IPS-18c (cell line): Measurements from ENCODE around the gene KCNQ1.

Experiments
- H3K4me3 ChIP-seq: 2 replicates; pipeline ENCODE4 v1.7.0; 2013; ENCODE audit warnings: low read depth, mild to moderate bottlenecking, low read length, moderate library complexity; ENCODE audit not compliant: insufficient read depth
- H3K9me3 ChIP-seq: one replicate; pipeline ENCODE4 v1.6.1; 2013; ENCODE audit warnings: mild to moderate bottlenecking, low read length, moderate library complexity; ENCODE audit not compliant: control insufficient read depth, insufficient read depth

KCNQ1 gene

DNA sequence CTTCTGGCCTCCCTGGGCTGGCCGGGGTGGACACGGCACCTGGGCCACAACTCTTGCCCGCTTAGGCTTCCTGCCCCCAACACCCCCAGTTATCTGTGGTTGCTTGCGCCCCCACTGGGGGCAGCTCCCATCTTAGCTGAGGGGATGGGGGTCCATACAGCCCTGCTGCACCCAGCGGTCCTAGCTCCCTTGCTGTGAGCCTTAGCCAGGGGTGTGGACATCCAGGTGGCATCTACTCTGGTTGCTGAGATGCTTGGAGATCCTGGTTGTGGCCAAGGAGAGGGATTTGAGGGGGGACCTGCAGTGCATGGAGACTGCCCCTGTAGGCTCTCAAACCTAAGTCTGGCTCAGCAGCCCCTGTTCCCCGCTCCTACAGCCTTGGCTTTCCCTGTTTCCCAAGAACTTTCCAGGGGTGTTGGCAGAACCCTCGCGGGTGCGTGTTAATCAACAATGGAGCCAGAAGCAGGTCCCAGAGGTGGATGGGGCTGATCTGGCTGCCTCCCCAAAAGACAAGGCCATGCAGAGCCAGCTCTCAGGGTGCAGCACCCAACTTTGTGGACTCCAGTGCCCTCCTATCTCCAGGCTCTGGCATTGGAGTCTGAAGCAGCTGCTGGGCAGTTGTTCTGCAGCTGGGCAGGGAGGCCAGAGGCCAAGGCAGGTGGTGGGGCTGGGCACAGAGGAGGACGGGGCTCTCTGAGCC lies 3.3 kb downstream of the KCNQ1 start:
- H3K4me3 ChIP-seq = no peak overlapping the region
- H3K9me3 ChIP-seq = peaks cover 2% of the 10 kb centered on the region

DNA sequence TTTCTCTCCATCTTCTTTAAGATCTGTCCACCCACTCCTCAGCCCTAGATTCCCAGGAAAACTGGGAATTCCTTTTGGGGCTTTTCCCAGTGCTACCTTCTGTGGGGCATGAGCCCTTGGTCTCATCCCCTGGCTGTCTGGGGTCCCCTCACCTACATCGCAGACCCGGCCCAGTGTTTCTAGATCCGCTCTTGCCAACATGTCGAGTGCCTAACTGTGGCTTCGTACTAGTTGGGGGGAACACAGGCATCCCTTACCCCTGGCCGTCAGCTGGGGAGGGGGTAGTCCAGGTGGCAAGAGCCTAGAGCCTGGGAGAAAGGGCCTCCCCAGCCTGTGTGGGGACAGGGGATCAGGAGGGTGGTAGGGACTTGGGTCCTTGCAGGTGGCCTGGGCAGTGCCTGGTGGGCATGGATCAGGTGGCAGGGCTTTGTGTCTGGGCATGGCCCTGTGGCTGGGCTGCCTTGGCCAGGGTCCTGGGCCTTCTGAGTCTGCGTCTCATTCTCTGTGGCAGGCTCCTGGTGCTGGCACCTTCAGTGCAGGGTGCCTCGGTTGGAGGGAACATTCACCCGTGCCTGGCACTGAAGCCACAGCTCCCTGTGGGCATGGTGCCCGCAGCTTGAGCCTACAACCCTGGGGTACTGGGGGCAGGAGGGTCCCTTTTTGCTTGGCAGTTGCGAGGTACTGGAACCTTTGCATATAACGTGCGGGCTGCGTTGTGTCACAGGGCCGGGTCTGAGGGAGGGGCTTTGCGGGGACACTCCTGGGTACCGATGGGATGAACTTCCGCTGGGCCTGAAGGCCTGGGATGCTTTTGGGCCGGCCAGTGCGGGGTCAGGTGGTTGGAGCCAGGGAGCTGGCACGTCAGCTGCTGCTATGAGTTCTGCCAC lies 4.1 kb downstream of the KCNQ1 start:
- Histone ChIP-seq H3K9me3 (peaks cover 2% of the 10 kb centered on the region), H3K4me3 (no peak overlapping the region)

DNA sequence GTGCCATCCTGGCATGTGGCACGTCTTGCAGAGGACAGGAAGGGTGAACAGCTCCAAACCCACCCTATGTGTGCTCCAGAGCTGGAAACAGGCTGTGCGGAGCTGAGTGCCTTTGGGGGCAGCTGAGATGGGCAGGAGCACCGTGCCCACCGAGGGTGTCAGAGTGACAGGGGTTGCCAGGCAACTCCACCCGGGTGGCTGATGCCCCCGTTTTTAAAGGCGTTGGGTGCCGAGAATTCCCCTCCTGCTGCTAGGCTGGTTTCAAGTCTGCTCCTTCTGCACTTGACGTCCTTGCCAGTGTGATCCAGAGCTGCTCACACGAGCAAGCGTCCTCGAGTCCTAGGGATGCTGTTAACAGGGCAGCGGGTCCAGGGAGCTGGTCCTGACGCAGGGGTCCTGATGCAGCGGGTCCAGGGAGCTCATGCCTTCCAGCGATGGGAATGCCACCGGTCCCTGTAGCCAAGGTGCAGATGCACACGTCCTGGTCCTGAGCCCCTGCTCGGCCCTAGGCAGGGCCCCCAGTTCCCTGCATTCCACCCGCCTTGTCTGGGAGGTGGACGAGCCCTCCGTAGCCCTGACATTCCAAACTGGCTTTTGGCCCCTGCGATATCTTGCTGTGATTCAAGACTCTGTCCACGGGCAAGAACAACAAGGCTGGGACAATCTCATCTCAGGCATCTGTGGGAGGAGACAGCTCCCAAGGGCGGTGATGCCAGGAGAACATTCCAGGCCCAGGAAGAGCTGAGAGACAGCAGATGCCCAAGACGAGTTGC lies 4.9 kb downstream of the KCNQ1 start:
- Histone ChIP-seq H3K9me3 (peaks cover 2% of the 10 kb centered on the region), H3K4me3 (no peak overlapping the region)

DNA sequence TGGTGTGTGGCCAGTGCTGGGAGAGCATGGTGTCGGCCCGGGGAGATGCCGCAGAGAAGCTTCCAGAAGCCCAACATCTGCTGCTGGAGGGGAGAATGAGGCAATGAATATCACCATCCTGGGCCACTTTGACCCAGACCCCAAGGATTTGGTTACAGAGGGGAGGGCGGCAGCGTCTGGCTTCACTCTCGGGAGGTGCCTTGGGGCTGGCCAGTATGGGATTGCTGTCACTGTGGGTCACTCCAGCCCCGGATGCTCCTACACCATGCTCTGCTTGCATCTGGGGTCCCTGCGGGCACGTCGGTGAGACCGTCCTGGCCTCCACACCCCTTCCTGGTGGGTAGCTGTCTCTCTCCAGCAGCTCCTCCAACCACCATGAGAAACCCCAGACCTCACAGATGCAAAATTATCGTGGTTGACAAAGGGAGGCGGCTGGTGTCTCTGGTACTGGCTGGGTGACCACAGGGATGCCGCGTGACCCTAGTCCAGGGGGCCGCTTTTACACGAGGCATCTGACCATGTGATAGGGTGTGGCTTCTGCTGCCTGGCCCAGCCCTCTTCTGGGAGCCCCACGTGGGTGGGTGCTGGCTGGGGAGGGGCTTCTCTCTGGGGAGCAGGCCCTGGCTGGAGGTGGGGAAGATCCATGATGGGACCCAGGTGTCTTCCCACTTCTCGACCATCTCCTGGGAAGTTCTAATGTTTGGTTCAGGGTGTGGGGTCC lies 5.7 kb downstream of the KCNQ1 start:
- no peak overlapping the region for H3K4me3 ChIP-seq
- peaks cover 2% of the 10 kb centered on the region for H3K9me3 ChIP-seq

DNA sequence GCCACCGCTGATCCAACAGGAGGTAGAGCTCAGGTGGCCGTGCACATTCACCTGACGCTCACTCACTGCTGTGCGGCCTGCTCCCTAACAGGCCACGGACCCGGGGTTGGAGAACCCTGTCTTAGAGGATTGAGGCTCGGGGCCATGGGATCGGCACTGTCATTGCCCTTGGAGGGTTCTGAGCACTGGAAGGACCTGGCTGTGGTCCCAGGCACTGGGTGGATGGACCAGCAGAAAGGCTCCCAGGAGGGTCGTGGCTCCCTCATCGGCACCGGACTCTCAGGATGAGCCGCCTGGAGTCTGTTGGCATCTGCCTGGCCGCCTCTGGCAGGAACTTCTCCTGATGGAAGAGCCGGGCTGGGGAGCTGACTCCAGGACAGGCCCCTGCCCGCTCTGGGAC lies 6.5 kb downstream of the KCNQ1 start:
- no peak overlapping the region for H3K4me3 ChIP-seq
- H3K9me3 ChIP-seq = peaks cover 2% of the 10 kb centered on the region

DNA sequence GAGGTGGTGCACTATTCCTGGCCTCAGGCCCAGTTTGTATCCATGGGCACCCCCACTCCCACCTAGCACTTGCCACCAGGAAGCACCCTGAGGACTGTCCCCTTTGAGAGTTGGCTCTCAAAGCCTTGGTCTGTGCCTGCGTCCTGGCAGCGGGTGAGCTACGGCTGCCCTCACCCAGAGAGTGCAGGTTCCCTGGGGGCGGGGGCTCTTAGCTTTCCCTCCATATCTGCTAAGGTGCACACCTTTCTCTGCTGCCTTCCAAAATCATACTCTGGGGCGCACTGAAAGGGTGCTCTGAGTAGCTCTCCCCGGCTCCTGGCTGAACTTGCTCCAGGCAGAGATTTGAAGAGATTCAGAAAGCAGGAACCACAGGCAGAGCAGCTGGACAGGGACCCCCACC lies 7.1 kb downstream of the KCNQ1 start:
- no peak overlapping the region for H3K4me3 ChIP-seq
- H3K9me3 ChIP-seq = peaks cover 2% of the 10 kb centered on the region

DNA sequence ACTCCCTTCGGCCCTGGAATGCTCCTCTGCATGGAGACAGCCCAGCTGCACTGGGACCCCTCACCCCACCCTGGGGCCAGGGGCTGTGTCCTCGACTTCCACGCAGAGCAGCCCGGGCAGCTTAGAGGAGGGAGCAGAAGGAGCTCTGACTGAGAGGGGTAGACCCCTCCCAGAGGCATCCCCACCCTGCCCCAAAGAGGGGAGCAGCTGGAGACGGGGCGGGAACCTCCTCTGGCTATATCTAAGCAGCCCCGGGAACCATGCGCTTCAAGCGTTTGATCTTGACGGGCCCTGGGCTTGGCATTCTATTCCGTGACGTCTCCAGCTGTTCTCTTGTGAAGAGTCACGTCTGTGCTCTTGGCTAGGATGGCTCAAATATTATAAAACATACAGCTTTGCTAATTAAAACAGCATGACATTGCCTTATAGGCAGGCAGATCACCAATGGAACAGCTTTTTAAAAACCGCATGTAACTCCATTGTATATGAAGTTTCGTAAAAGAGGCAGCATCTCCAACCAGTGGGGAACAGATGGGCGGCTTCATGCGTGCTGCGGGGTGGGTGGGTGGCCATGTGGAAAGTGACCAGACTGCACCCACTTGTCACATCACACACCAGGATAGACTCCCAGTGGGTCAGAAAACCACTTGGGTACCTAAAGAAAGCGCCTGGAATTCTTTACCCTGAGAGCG lies 7.7 kb downstream of the KCNQ1 start:
- no peak overlapping the region for H3K4me3 ChIP-seq
- peaks cover 2% of the 10 kb centered on the region for H3K9me3 ChIP-seq

DNA sequence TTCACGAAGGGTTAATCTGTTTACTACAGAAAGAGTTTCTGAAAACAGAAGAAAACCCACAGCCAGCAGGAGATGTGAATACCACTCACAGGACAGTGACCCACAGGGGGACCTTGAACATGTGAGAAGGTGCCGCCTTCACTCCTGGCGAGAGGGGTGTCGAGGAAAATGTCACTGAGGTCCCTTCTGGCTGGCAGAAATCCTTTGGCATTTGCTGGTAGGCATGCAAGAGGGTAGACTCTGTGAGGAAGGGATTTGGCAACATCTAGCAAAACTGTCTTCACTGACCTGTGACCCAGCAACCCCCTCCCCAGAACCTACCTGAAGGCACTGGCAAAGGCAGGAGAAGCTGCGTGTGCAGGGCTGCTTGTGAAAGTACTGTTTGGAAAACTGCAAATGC lies 8.6 kb downstream of the KCNQ1 start:
- no peak overlapping the region for H3K4me3 ChIP-seq
- peaks cover 2% of the 10 kb centered on the region for H3K9me3 ChIP-seq

GRCh38 chr11:2458321-2458720 lies 13.5 kb downstream of the KCNQ1 start:
- H3K9me3 ChIP-seq = no peaks in the 10 kb centered on the region
- no peak overlapping the region for H3K4me3 ChIP-seq

GRCh38 chr11:2459016-2459725 lies 14.4 kb downstream of the KCNQ1 start:
- Histone ChIP-seq H3K4me3 (no peak overlapping the region), H3K9me3 (no peaks in the 10 kb centered on the region)

- Histone ChIP-seq H3K9me3 (no peaks in the 10 kb centered on the region), H3K4me3 (no peak overlapping the region)
These were observed 15.2 kb downstream of the KCNQ1 start for GRCh38 chr11:2459796-2460531.

- H3K4me3 ChIP-seq = no peak overlapping the region
- H3K9me3 ChIP-seq = no peaks in the 10 kb centered on the region
These were observed 15.9 kb downstream of the KCNQ1 start for GRCh38 chr11:2460540-2461252.

- Histone ChIP-seq H3K9me3 (no peaks in the 10 kb centered on the region), H3K4me3 (no peak overlapping the region)
These were observed 16.6 kb downstream of the KCNQ1 start for GRCh38 chr11:2461253-2461955.

DNA sequence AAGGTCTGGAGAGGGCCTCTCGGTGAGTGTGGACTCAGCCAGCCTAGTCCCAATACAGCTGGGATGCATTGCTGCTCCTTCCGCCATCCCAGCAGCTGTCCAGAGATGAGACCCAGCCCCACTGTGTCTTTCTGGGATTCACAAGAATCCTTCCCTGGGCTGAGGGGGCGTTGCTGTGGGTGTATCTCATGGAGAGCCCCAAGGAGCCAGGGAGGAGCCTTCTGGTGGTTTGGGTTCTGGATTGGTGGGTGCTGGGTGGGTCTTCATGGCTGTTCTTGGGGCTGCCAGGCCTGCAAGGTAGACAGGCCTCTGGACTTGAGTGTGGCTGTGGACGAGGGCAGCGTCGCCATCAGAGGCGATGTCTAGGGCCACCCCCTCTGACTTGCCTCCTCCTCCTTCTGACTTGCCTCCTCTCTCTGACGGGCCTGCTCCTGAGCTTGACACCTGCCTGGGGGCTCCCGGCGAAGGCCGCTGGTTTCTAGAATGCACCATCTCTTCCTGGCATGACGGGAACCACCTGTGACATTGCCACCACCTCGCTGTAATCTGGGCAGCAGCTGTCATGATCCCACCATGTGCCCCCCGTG lies 17.2 kb downstream of the KCNQ1 start:
- Histone ChIP-seq H3K9me3 (no peaks in the 10 kb centered on the region), H3K4me3 (no peak overlapping the region)
